ENCODE data around the gene SATL1.

Gene SATL1

GRCh38 chrX:85114776-85115175, 128.8 kb downstream of the SATL1 start:
- Histone ChIP-seq H3K4me3 (ENCODE audit: low read length) (no peak overlapping the region), H3K79me2 (ENCODE audit: control insufficient read depth, low read length) (no peaks in the 10 kb centered on the region), H3K9me3 (ENCODE audit: control insufficient read depth, insufficient read depth, low read length) (no peaks in the 10 kb centered on the region), H3K27ac (ENCODE audit: low read depth, low read length) (no peak overlapping the region), H4K20me1 (ENCODE audit: control insufficient read depth, insufficient read depth, low read depth, low read length) (no peaks in the 10 kb centered on the region), H3K27me3 (ENCODE audit: control insufficient read depth, low read length) (no peaks in the 10 kb centered on the region), H3K36me3 (ENCODE audit: control insufficient read depth, low read length) (no peaks in the 10 kb centered on the region), H3K9me2 (replicated peaks; ENCODE audit: control insufficient read depth, low read length) (no peaks in the 10 kb centered on the region), H3K4me2 (ENCODE audit: low read length) (no peak overlapping the region), H3F3A (ENCODE audit: control insufficient read depth, insufficient read depth) (no peaks in the 10 kb centered on the region), H3K4me1 (ENCODE audit: control insufficient read depth, low read length) (no peaks in the 10 kb centered on the region)
- TF ChIP-seq EZH2phosphoT487 (IDR thresholded peaks at IDR 0.05; ENCODE audit: borderline replicate concordance, low read length), result no peak
- TF ChIP-seq, protein P1, sequence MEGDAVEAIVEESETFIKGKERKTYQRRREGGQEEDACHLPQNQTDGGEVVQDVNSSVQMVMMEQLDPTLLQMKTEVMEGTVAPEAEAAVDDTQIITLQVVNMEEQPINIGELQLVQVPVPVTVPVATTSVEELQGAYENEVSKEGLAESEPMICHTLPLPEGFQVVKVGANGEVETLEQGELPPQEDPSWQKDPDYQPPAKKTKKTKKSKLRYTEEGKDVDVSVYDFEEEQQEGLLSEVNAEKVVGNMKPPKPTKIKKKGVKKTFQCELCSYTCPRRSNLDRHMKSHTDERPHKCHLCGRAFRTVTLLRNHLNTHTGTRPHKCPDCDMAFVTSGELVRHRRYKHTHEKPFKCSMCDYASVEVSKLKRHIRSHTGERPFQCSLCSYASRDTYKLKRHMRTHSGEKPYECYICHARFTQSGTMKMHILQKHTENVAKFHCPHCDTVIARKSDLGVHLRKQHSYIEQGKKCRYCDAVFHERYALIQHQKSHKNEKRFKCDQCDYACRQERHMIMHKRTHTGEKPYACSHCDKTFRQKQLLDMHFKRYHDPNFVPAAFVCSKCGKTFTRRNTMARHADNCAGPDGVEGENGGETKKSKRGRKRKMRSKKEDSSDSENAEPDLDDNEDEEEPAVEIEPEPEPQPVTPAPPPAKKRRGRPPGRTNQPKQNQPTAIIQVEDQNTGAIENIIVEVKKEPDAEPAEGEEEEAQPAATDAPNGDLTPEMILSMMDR (IDR thresholded peaks at IDR 0.05; ENCODE audit: low read depth, low read length, poor library complexity, severe bottlenecking), result no peak

- no peak for TF ChIP-seq EZH2phosphoT487 (IDR thresholded peaks at IDR 0.05; ENCODE audit: borderline replicate concordance, low read length)
- TF ChIP-seq, protein P1 (IDR thresholded peaks at IDR 0.05; ENCODE audit: low read depth, low read length, poor library complexity, severe bottlenecking), result no peak
- H3K79me2 ChIP-seq (ENCODE audit: control insufficient read depth, low read length), result no peaks in the 10 kb centered on the region
Observed at GRCh38 chrX:85114171-85114570, 129.4 kb downstream of the SATL1 start.

DNA sequence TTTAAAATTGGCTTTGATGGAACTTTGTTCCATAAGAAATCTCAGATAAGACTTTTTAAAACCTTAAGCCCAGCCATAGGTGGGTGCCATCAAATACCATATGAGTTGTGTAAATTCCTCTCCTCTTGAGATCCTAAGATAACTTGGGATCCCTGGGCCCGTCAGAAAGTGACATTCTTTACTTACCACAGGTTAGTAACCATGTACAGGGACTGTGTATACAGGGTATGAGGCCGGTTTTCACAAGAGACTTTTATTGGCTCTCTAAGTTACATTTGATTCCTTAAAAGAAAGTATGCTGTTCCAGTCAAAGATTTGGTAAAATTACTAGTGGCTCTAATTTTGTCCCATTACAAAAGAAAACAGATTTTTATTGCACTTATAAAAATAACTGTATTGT, 129.8 kb downstream of the SATL1 start:
- Histone ChIP-seq H3F3A (ENCODE audit: control insufficient read depth, insufficient read depth) (no peaks in the 10 kb centered on the region), H3K4me1 (ENCODE audit: control insufficient read depth, low read length) (no peaks in the 10 kb centered on the region), H3K4me2 (ENCODE audit: low read length) (no peak overlapping the region), H3K36me3 (ENCODE audit: control insufficient read depth, low read length) (no peaks in the 10 kb centered on the region), H3K79me2 (ENCODE audit: control insufficient read depth, low read length) (no peaks in the 10 kb centered on the region), H3K27me3 (ENCODE audit: control insufficient read depth, low read length) (no peaks in the 10 kb centered on the region), H3K9me2 (replicated peaks; ENCODE audit: control insufficient read depth, low read length) (no peaks in the 10 kb centered on the region), H4K20me1 (ENCODE audit: control insufficient read depth, insufficient read depth, low read depth, low read length) (no peaks in the 10 kb centered on the region), H3K27ac (ENCODE audit: low read depth, low read length) (no peak overlapping the region), H3K9me3 (ENCODE audit: control insufficient read depth, insufficient read depth, low read length) (no peaks in the 10 kb centered on the region), H3K4me3 (ENCODE audit: low read length) (no peak overlapping the region)
- TF ChIP-seq EZH2phosphoT487 (IDR thresholded peaks at IDR 0.05; ENCODE audit: borderline replicate concordance, low read length), result no peak
- TF ChIP-seq, protein P1 (IDR thresholded peaks at IDR 0.05; ENCODE audit: low read depth, low read length, poor library complexity, severe bottlenecking), result no peak

More at GRCh38 chrX:85114171-85114570, 129.4 kb downstream of the SATL1 start:
- Histone ChIP-seq H3K36me3 (ENCODE audit: control insufficient read depth, low read length) (no peaks in the 10 kb centered on the region), H3K27me3 (ENCODE audit: control insufficient read depth, low read length) (no peaks in the 10 kb centered on the region), H3K4me1 (ENCODE audit: control insufficient read depth, low read length) (no peaks in the 10 kb centered on the region), H3K27ac (ENCODE audit: low read depth, low read length) (no peak overlapping the region), H3K9me2 (replicated peaks; ENCODE audit: control insufficient read depth, low read length) (no peaks in the 10 kb centered on the region), H3K4me2 (ENCODE audit: low read length) (no peak overlapping the region), H3K4me3 (ENCODE audit: low read length) (no peak overlapping the region), H3F3A (ENCODE audit: control insufficient read depth, insufficient read depth) (no peaks in the 10 kb centered on the region), H4K20me1 (ENCODE audit: control insufficient read depth, insufficient read depth, low read depth, low read length) (no peaks in the 10 kb centered on the region), H3K9me3 (ENCODE audit: control insufficient read depth, insufficient read depth, low read length) (no peaks in the 10 kb centered on the region)

GRCh38 chrX:85112293-85112692, 131.3 kb downstream of the SATL1 start:
- no peaks in the 10 kb centered on the region for H3K4me1 ChIP-seq (ENCODE audit: control insufficient read depth, low read length)
- no peak overlapping the region for H3K4me3 ChIP-seq (ENCODE audit: low read length)
- no peaks in the 10 kb centered on the region for H4K20me1 ChIP-seq (ENCODE audit: control insufficient read depth, insufficient read depth, low read depth, low read length)
- H3F3A ChIP-seq (ENCODE audit: control insufficient read depth, insufficient read depth), result no peaks in the 10 kb centered on the region
- H3K4me2 ChIP-seq (ENCODE audit: low read length), result no peak overlapping the region
- TF ChIP-seq EZH2phosphoT487 (IDR thresholded peaks at IDR 0.05; ENCODE audit: borderline replicate concordance, low read length), result no peak
- TF ChIP-seq, protein P1 (IDR thresholded peaks at IDR 0.05; ENCODE audit: low read depth, low read length, poor library complexity, severe bottlenecking), result no peak
- H3K9me2 ChIP-seq (replicated peaks; ENCODE audit: control insufficient read depth, low read length), result no peaks in the 10 kb centered on the region
- no peaks in the 10 kb centered on the region for H3K9me3 ChIP-seq (ENCODE audit: control insufficient read depth, insufficient read depth, low read length)
- H3K27me3 ChIP-seq (ENCODE audit: control insufficient read depth, low read length), result no peaks in the 10 kb centered on the region
- H3K27ac ChIP-seq (ENCODE audit: low read depth, low read length), result no peak overlapping the region
- H3K36me3 ChIP-seq (ENCODE audit: control insufficient read depth, low read length), result no peaks in the 10 kb centered on the region
- H3K79me2 ChIP-seq (ENCODE audit: control insufficient read depth, low read length), result no peaks in the 10 kb centered on the region
